8988T (cell line): Measurements from ENCODE around the gene RAB18.
A peak's percentile ranks its signal among the peaks of the same experiment; 100 is the strongest.
"Not testable (repeated sequence)": the region's sequence is repeated elsewhere in the genome, so short reads cannot be mapped to it uniquely, and the experiment has no call there.

Experiments
- DNase-seq: peaks from one replicate; pipeline ENCODE4 v3.0.0; 2011

The RAB18 gene

DNA sequence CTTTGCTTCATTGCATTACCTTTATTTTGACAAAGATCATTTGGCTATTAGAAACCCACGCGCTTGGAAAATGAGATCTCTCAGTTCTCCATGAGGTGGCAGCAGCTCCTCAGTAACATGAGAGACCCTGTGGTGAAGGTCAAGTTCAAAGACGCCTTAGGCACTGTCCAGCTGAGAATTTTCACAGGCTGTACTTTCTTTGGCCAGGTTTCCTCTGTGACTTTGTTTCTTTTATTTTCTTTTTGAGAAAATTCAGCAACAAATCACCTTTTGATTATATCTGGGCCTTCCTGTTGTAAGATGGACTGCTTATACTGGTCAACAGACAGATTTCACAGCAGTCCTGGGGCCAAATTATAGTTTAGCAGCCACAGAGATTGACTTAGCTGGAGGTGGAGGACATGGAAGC lies 54.5 kb downstream of the RAB18 start:
- peak; percentile 18 for DNase-seq

DNA sequence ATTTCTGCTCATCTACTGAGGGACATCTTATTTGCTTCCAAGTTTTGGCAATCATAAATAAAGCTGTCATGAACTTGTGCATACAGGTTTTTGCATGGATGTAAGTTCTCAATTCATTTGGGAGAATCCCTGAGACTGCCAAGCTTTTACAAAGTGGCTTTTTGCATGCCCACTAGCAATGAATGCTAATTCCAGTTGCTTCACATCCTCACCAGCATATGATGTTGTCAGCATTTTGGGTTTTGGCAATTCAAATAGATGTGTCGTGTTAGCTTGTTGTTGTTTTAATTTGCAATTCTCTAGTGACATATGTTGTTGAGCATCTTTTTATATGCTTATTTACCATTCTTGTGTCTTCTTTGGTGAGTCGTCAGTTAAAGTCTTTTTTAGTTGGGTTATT lies 57.2 kb downstream of the RAB18 start:
- no peak for DNase-seq

DNA sequence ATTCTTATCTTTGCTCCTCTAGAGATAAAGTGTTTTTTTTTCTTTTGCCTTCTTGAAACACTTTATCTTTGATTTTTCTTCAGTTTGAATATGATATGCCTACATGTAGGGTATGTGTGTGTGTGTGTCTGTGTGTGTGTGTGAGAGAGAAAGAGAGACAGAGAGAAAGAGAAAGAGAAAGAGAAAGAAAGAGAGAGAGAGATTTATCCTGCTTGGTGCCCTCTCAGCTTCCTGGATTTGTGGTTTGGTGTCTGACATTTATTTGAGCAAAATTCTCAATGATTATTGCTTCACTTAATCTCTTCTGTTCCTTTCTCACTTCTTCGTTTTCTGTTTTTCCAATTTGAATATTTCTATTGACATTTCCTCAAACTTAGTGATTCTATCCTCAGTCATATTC lies 60.3 kb downstream of the RAB18 start:
- no peak for DNase-seq

DNA sequence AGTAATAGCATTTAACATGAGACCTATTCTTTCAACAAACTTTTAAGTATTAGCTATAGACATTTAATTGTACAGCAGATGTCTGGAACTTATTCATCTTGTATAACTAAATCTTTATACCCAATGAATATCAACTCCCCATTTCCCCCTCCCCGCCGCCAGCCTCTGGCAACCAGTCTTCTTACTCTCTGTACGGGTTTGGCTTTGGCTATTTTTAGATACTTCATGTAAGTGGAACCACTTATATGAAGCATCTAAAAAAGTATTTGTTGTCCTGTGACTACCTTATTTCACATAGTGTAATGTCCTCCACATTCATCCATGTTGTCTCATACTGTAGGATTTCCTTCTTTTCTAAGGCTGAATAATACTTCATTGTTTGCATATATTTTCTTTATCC lies 60.8 kb downstream of the RAB18 start:
- no peak for DNase-seq

DNA sequence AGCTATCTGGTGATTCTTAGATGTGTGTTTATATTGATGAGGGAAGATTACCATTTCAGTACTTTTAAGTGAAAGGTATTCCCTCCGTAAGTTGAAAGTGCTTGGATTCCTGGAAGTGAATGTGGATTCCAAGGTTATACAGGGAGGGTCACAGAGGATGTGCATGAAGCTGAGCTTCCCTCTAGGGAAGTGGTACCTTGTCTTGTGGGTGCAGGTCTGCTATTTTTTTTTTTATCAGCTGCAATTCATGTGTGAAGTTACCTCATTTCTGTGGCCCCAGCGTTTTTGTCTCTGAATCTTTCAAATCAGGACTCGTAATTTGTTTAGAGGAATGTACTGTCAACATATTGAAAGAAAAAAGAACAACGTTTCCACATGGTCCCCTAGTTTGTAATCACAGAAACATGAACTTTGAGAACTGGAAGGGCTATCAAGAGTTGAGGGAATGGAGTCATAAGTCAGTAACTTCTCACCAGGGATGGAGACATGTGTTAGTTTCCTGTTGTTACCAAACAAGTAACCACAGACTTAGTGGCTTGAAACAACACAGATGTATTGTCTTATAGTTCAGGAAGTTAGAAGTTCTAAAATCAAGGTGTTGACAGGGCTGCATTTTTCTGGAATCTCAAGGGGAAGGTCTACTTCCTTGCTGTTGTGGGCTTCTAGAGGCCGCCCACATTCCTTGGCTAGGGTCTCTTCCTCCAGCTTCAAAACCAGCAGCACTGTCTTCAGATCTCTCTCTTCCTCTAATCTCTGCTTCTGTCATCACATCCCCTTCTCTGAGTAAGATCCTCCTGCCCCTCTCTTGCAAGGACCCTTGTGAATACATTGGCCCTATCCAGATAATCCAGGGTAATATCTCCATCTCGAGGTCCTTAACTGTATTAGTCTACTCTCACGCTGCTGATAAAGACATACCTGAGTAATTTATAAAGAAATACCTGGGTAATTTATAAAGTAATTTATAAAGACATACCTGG lies 64.4 kb downstream of the RAB18 start:
- DNase-seq: no peak

DNA sequence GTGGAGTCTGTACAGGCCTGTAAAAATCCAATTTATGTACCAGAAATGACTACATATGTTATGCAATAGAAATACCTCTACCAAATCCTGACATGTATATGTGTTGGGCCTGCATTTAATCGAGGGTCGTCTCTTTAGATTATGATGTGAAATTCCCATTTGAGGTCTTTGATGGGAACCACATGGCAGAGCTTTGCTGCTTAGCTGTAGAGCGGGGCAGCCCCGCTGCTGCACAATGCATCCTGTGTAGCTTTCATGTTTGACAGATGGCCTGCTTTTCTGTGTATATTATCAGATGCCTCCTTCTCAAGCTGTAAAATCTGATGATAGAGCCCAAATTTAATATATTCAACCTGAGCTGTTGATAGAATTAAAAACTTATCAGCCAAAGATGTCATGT lies 65.8 kb downstream of the RAB18 start:
- no peak for DNase-seq

DNA sequence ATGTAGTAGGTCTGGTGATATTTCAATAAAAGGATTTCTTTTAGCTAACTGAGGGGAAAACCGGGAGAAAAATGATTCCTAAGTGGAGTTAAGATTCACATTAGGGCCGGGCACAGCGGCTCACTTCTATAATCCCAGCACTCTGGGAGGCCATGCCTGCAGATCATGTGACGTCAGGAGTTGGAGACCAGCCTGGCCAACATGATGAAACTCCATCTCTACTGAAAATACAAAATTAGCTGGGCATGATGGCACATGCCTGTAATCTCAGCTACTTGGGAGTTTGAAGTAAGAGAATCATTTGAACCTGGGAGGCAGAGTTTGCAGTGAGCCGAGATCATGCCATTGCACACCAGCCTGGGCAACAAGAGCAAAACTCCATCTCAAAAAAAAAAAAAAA lies 72.9 kb downstream of the RAB18 start:
- not testable (repeated sequence) for DNase-seq

DNA sequence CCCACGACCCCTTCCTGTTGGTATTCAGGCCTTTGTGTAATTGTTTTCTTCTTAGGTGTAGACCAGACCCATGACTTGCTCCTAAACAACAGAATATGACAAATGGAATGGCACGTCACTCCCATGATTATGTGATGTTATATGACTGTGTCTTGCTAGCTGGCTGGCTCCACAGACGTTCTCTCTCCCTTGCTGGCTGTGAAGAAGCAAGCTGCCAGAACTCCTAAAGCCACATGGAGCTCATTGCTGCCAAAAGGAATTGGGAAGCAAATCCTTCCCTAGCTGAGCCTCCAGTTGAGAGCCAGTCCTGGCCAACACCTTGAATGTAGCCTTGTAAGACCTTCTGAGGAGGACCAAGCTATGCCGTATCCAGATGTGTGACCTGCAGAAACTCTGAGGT lies 74.2 kb downstream of the RAB18 start:
- no peak for DNase-seq

DNA sequence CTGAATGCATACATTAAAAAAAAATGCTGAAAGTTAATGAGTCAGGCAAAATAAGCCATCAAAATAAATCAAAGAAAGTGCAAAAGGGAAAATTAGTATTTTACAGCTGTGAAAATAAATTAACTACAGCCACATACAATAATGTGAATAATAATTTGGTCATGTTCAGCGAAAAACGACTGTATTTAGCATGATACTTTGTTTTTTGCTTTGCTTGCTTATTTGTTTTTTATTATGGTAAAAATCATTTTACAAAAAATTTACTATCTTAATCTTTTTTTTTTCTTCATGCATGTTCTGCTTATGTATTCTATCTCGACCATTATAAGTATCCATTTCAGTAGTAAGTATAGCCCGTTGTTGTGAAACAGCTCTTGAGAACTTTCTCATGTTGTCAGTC lies 77.1 kb downstream of the RAB18 start:
- no peak for DNase-seq

DNA sequence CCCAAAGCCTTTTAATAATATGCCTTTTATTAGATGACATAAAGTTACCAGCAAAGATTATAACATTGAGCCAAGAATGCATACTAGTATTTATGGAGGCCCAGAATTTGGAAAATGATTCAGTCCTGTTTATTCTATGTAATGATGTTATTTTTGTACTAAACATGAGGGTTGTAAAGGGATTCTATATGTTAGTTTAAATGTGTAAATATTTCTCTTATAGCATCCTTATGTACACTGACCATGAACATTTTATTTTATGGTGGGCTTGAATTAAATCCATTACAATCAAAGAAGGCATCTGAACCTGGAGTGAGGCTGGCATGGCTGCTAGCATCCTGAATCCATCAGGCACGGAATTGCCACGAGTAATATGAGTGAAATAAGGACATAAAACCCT lies 80.2 kb downstream of the RAB18 start:
- no peak for DNase-seq
